GM23248 (cell line): ENCODE measurements around the gene UMAD1. TPM values are rescaled to one million over a fixed set of nuclear protein-coding genes. Genes with fewer than 3 reads are reported as not detected.

Experiments used
- DNase-seq: peaks from one replicate; pipeline ENCODE4 v3.0.0-alpha.2; 2015
- H2AFZ ChIP-seq: fragments of 200-600 bp; sonication (generic); 2 replicates; pipeline ENCODE4 v1.6.1; 2016; ENCODE audit warnings: antibody characterized with exemption
- H3F3A ChIP-seq: fragments of 200-600 bp; sonication (generic); 2 replicates; pipeline ENCODE4 v1.6.1; 2016; ENCODE audit warnings: mild to moderate bottlenecking, antibody characterized with exemption, mixed run types; ENCODE audit not compliant: insufficient read depth
- H3K27ac ChIP-seq: fragments of 200-600 bp; sonication (generic); 2 replicates; pipeline ENCODE4 v1.5.1; 2016; ENCODE audit warnings: mild to moderate bottlenecking
- H3K27me3 ChIP-seq: fragments of 200-600 bp; sonication (generic); replicated peaks from 2 replicates; pipeline ENCODE4 v1.6.1; 2016; ENCODE audit warnings: mild to moderate bottlenecking; ENCODE audit not compliant: insufficient read depth
- H3K36me3 ChIP-seq: fragments of 200-600 bp; sonication (generic); 2 replicates; pipeline ENCODE4 v1.6.1; 2016; ENCODE audit warnings: low read depth, mild to moderate bottlenecking
- H3K4me1 ChIP-seq: fragments of 200-600 bp; sonication (generic); 2 replicates; pipeline ENCODE4 v1.6.1; 2016; ENCODE audit warnings: mild to moderate bottlenecking; ENCODE audit not compliant: insufficient read depth
- H3K4me2 ChIP-seq: fragments of 200-600 bp; sonication (generic); one replicate; pipeline ENCODE4 v1.6.1; 2016; ENCODE audit warnings: mild to moderate bottlenecking; ENCODE audit not compliant: unreplicated experiment
- H3K4me3 ChIP-seq: fragments of 200-600 bp; sonication (generic); 2 replicates; pipeline ENCODE4 v1.5.1; 2016; ENCODE audit warnings: mild to moderate bottlenecking
- H3K79me2 ChIP-seq: fragments of 200-600 bp; sonication (generic); 2 replicates; pipeline ENCODE4 v1.6.1; 2016; ENCODE audit warnings: mild to moderate bottlenecking; ENCODE audit not compliant: insufficient read depth
- H3K9ac ChIP-seq: fragments of 200-600 bp; sonication (generic); 2 replicates; pipeline ENCODE4 v1.6.1; 2016; ENCODE audit warnings: mild to moderate bottlenecking
- H3K9me2 ChIP-seq: fragments of 200-600 bp; sonication (generic); 2 replicates; pipeline ENCODE4 v1.6.1; 2016; ENCODE audit warnings: mixed run types, mild to moderate bottlenecking, moderate library complexity; ENCODE audit not compliant: insufficient read depth
- H3K9me3 ChIP-seq: fragments of 200-600 bp; sonication (generic); one replicate; pipeline ENCODE4 v1.6.1; 2017; ENCODE audit warnings: low read depth
- H4K20me1 ChIP-seq: fragments of 200-600 bp; sonication (generic); 2 replicates; pipeline ENCODE4 v1.6.0; 2016; ENCODE audit not compliant: insufficient read depth
- EZH2 ChIP-seq: fragments of 200-600 bp; sonication (generic); IDR thresholded peaks from 2 replicates; pipeline ENCODE4 v1.6.1; 2018; ENCODE audit warnings: antibody characterized with exemption, mild to moderate bottlenecking; ENCODE audit not compliant: insufficient read depth, poor library complexity, severe bottlenecking
- EZH2phosphoT487 ChIP-seq: fragments of 200-600 bp; sonication (generic); IDR thresholded peaks from 2 replicates; pipeline ENCODE4 v1.6.1; 2018; ENCODE audit warnings: antibody characterized with exemption, moderate library complexity, mild to moderate bottlenecking, low read depth; ENCODE audit not compliant: insufficient read depth
- WGBS, 2 experiments: methylation state at CpG; one replicate each; pipeline ENCODE4 v1.1.6; 2015 to 2017; ENCODE audit warnings: low lambda C conversion rate in 2 of 2, low coverage in 1 of 2; ENCODE audit errors: missing lambda C conversion rate in 2 of 2; 5-methylcytosine and 5-hydroxymethylcytosine counted together
- in situ Hi-C: fragments of 300-500 bp; cut with MboI; formaldehyde crosslinking; loops from 2 replicates; pipeline ENCODE4 v1.15.0; 2020
- polyA plus RNA-seq: library from polyadenylated mRNA; unstranded; fragments of >200 nt; fragmentation: Nextera tagmentation; extraction: Ambion mirVana; gene quantifications from 2 replicates; pipeline ENCODE4 v1.2.1, GENCODE V29; 2016
- total RNA-seq: library from RNA; depleted of rRNA; stranded (reverse); fragments of >200 nt; shearing (Covaris generic); gene quantifications from 2 replicates; pipeline ENCODE4 v1.2.3, GENCODE V29; 2014

The UMAD1 gene
- total and polyA plus RNA-seq, 2 experiments from 2014 or later, result 11.8 to 18.6 TPM

- no peaks in the 10 kb centered on the region for H3K9me3 ChIP-seq
- H3K4me3 ChIP-seq, result no peak overlapping the region
- no peaks in the 10 kb centered on the region for H4K20me1 ChIP-seq
- H3K9ac ChIP-seq, result no peak overlapping the region
- H3K27me3 ChIP-seq, result no peaks in the 10 kb centered on the region
- TF ChIP-seq EZH2, result no peak
- no peak for TF ChIP-seq EZH2phosphoT487
- no peaks in the 10 kb centered on the region for H3F3A ChIP-seq
- no peaks in the 10 kb centered on the region for H3K36me3 ChIP-seq
- no peaks in the 10 kb centered on the region for H3K79me2 ChIP-seq
- H3K27ac ChIP-seq, result no peak overlapping the region
- in situ Hi-C loops, result no loop called here
- H3K9me2 ChIP-seq, result no peaks in the 10 kb centered on the region
- no peak overlapping the region for H3K4me2 ChIP-seq
- no peak for DNase-seq
- no peaks in the 10 kb centered on the region for H3K4me1 ChIP-seq
- H2AFZ ChIP-seq, result no peak overlapping the region
Measured at GRCh38 chr7:7918736-7919448, 278.3 kb downstream of the UMAD1 start.

- in situ Hi-C loops, result no loop called here
- Histone ChIP-seq H3F3A (no peaks in the 10 kb centered on the region), H3K27me3 (no peaks in the 10 kb centered on the region), H3K9ac (no peak overlapping the region), H3K4me1 (no peaks in the 10 kb centered on the region), H3K4me2 (no peak overlapping the region), H3K9me3 (no peaks in the 10 kb centered on the region), H4K20me1 (no peaks in the 10 kb centered on the region), H2AFZ (no peak overlapping the region), H3K79me2 (no peaks in the 10 kb centered on the region), H3K4me3 (no peak overlapping the region), H3K27ac (no peak overlapping the region), H3K9me2 (no peaks in the 10 kb centered on the region), H3K36me3 (no peaks in the 10 kb centered on the region)
- TF ChIP-seq EZH2 (no peak), EZH2phosphoT487 (no peak)
- 58 to 64% methylated on average over 2 of the region's 2 CpGs for WGBS, 2 experiments
- no peak for DNase-seq
Measured at GRCh38 chr7:7919449-7919945, 278.9 kb downstream of the UMAD1 start.

- Histone ChIP-seq H4K20me1 (no peaks in the 10 kb centered on the region), H3K9me3 (no peaks in the 10 kb centered on the region), H2AFZ (no peak overlapping the region), H3K79me2 (no peaks in the 10 kb centered on the region), H3K4me3 (no peak overlapping the region), H3K27ac (no peak overlapping the region), H3K27me3 (no peaks in the 10 kb centered on the region), H3K9me2 (no peaks in the 10 kb centered on the region), H3K9ac (no peak overlapping the region), H3K36me3 (no peaks in the 10 kb centered on the region), H3F3A (no peaks in the 10 kb centered on the region), H3K4me1 (no peaks in the 10 kb centered on the region), H3K4me2 (no peak overlapping the region)
- TF ChIP-seq EZH2, result no peak
- TF ChIP-seq EZH2phosphoT487, result no peak
- in situ Hi-C loops, result no loop called here
- WGBS, 2 experiments, result 79 to 91% methylated on average over 2 of the region's 2 CpGs
- no peak for DNase-seq
Measured at GRCh38 chr7:7920056-7920455, 279.5 kb downstream of the UMAD1 start.

- Histone ChIP-seq H3K36me3 (no peaks in the 10 kb centered on the region), H3K4me1 (no peaks in the 10 kb centered on the region), H3K4me2 (no peak overlapping the region), H3K9ac (no peak overlapping the region), H3K4me3 (no peak overlapping the region), H3K79me2 (no peaks in the 10 kb centered on the region), H4K20me1 (no peaks in the 10 kb centered on the region), H2AFZ (no peak overlapping the region), H3K27me3 (no peaks in the 10 kb centered on the region), H3K9me2 (no peaks in the 10 kb centered on the region), H3K9me3 (no peaks in the 10 kb centered on the region), H3K27ac (no peak overlapping the region), H3F3A (no peaks in the 10 kb centered on the region)
- 70 to 73% methylated on average over 3 of the region's 3 CpGs for WGBS, 2 experiments
- in situ Hi-C loops, result no loop called here
- no peak for TF ChIP-seq EZH2phosphoT487
- TF ChIP-seq EZH2, result no peak
- no peak for DNase-seq
Measured at GRCh38 chr7:7920481-7920880, 279.9 kb downstream of the UMAD1 start.

GRCh38 chr7:7921830-7922229, 281.3 kb downstream of the UMAD1 start:
- Histone ChIP-seq H3K9me2 (no peaks in the 10 kb centered on the region), H2AFZ (no peak overlapping the region), H3K27me3 (no peaks in the 10 kb centered on the region), H3K27ac (no peak overlapping the region), H3K9me3 (no peaks in the 10 kb centered on the region), H3K36me3 (no peaks in the 10 kb centered on the region), H3K79me2 (no peaks in the 10 kb centered on the region), H3K4me2 (no peak overlapping the region), H3K4me1 (no peaks in the 10 kb centered on the region), H3F3A (no peaks in the 10 kb centered on the region), H4K20me1 (no peaks in the 10 kb centered on the region), H3K4me3 (no peak overlapping the region), H3K9ac (no peak overlapping the region)
- in situ Hi-C loops, result no loop called here
- no peak for DNase-seq
- TF ChIP-seq EZH2 (no peak), EZH2phosphoT487 (no peak)
